22Rv1 (cell line): ENCODE results near the gene DGKD.

ENCODE experiments used
- CTCF ChIP-seq: fragments of 450-650 bp; IDR thresholded peaks from 2 replicates; pipeline ENCODE4 v1.5.1; 2017; ENCODE audit warnings: mild to moderate bottlenecking
- ZFX ChIP-seq: fragments of 450-650 bp; IDR thresholded peaks from 2 replicates; pipeline ENCODE4 v1.6.1; 2017; ENCODE audit warnings: antibody characterized with exemption, borderline replicate concordance

- TF ChIP-seq CTCF (no peak), ZFX (no peak)
Measured at GRCh38 chr2:233470011-233470687, 115.9 kb downstream of the DGKD start.
